ENCODE data around the gene ACSL6.

The ACSL6 gene

DNA sequence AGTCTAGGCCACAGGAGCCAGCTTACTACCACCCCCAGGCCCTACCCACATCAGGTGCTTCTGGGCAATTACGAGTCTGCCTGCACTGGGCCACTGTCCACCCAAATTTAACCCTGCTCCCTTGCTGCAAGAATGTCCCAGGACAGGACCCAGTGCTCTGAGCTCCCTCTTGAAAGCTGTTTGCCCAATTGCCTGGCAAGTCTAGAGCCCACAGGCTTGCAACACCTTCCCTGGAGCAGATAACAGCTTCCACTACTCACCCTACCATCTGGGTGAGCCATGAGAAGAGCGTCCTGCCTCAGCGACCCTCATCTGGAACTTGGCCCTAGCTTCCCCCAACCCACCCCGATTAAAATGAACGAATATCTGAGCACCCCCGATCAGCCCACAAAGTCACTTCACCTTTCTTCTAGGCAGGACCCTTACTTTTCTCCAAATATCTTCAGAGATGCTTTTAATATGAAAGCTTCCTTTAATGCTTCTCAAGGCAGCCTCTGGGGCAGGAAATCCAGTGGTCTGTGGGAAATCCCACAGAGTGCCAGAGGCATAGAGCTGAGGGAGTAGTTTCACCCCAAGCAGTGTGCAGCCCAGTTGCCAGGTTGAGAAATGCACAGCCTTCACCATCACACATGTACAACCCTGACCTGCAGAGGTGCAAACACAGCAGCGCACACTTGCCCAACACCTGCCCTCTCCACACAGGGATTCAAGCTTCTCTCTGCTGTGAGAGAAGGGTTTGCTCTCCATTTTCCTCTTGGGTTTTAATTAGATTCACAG is 10.6 kb downstream of the ACSL6 start:
- ChIA-PET CTCF (interaction anchor here (0.6 to 0.7 kb wide), 4 partner anchors 11 to 411 kb away, joined by 3 read pairs; partner anchors contain the start of gene ACSL6), POLR2A (no interaction called here)
- H3K4me3 ChIP-seq (ENCODE audit: low read depth, low read length), result no peak overlapping the region
- no peaks in the 10 kb centered on the region for H3K9me3 ChIP-seq (ENCODE audit: control insufficient read depth, insufficient read depth, low read depth, low read length)
- TF ChIP-seq ZSCAN30 (tag by site-specific recombination; IDR thresholded peaks at IDR 0.05), result no peak
- TF ChIP-seq, protein P1, sequence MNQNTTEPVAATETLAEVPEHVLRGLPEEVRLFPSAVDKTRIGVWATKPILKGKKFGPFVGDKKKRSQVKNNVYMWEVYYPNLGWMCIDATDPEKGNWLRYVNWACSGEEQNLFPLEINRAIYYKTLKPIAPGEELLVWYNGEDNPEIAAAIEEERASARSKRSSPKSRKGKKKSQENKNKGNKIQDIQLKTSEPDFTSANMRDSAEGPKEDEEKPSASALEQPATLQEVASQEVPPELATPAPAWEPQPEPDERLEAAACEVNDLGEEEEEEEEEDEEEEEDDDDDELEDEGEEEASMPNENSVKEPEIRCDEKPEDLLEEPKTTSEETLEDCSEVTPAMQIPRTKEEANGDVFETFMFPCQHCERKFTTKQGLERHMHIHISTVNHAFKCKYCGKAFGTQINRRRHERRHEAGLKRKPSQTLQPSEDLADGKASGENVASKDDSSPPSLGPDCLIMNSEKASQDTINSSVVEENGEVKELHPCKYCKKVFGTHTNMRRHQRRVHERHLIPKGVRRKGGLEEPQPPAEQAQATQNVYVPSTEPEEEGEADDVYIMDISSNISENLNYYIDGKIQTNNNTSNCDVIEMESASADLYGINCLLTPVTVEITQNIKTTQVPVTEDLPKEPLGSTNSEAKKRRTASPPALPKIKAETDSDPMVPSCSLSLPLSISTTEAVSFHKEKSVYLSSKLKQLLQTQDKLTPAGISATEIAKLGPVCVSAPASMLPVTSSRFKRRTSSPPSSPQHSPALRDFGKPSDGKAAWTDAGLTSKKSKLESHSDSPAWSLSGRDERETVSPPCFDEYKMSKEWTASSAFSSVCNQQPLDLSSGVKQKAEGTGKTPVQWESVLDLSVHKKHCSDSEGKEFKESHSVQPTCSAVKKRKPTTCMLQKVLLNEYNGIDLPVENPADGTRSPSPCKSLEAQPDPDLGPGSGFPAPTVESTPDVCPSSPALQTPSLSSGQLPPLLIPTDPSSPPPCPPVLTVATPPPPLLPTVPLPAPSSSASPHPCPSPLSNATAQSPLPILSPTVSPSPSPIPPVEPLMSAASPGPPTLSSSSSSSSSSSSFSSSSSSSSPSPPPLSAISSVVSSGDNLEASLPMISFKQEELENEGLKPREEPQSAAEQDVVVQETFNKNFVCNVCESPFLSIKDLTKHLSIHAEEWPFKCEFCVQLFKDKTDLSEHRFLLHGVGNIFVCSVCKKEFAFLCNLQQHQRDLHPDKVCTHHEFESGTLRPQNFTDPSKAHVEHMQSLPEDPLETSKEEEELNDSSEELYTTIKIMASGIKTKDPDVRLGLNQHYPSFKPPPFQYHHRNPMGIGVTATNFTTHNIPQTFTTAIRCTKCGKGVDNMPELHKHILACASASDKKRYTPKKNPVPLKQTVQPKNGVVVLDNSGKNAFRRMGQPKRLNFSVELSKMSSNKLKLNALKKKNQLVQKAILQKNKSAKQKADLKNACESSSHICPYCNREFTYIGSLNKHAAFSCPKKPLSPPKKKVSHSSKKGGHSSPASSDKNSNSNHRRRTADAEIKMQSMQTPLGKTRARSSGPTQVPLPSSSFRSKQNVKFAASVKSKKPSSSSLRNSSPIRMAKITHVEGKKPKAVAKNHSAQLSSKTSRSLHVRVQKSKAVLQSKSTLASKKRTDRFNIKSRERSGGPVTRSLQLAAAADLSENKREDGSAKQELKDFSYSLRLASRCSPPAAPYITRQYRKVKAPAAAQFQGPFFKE (tag by site-specific recombination; IDR thresholded peaks at IDR 0.05; ENCODE audit: borderline replicate concordance), result no peak
- no peak for TF ChIP-seq YY2 (tag by site-specific recombination; IDR thresholded peaks at IDR 0.05)
- no peak for TF ChIP-seq ZNF629 (tag by site-specific recombination; IDR thresholded peaks at IDR 0.05)
- no peak for TF ChIP-seq GFI1B (tag by site-specific recombination; IDR thresholded peaks at IDR 0.05)
- TF ChIP-seq ZBTB7A (tag by site-specific recombination; IDR thresholded peaks at IDR 0.05; ENCODE audit: low read depth), result no peak
- no peak for TF ChIP-seq ZNF169 (tag by site-specific recombination; IDR thresholded peaks at IDR 0.05)
- TF ChIP-seq ZNF138 (tag by site-specific recombination; IDR thresholded peaks at IDR 0.05; ENCODE audit: borderline replicate concordance), result no peak
- TF ChIP-seq, protein P2, sequence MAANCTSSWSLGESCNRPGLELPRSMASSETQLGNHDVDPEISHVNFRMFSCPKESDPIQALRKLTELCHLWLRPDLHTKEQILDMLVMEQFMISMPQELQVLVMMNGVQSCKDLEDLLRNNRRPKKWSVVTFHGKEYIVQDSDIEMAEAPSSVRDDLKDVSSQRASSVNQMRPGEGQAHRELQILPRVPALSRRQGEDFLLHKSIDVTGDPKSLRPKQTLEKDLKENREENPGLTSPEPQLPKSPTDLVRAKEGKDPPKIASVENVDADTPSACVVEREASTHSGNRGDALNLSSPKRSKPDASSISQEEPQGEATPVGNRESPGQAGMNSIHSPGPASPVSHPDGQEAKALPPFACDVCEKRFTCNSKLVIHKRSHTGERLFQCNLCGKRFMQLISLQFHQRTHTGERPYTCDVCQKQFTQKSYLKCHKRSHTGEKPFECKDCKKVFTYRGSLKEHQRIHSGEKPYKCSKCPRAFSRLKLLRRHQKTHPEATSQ (tag by site-specific recombination; IDR thresholded peaks at IDR 0.05), result no peak
- no peak for TF ChIP-seq ZNF701 (tag by site-specific recombination; IDR thresholded peaks at IDR 0.05)
- no peak for TF ChIP-seq ZNF114 (tag by site-specific recombination; IDR thresholded peaks at IDR 0.05)
- TF ChIP-seq ZNF560 (tag by site-specific recombination; IDR thresholded peaks at IDR 0.05; ENCODE audit: borderline replicate concordance), result no peak
- TF ChIP-seq PRDM1 (tag by site-specific recombination; IDR thresholded peaks at IDR 0.05), result no peak
- no peak for TF ChIP-seq ZNF174 (tag by site-specific recombination; IDR thresholded peaks at IDR 0.05)
- TF ChIP-seq, protein P3, sequence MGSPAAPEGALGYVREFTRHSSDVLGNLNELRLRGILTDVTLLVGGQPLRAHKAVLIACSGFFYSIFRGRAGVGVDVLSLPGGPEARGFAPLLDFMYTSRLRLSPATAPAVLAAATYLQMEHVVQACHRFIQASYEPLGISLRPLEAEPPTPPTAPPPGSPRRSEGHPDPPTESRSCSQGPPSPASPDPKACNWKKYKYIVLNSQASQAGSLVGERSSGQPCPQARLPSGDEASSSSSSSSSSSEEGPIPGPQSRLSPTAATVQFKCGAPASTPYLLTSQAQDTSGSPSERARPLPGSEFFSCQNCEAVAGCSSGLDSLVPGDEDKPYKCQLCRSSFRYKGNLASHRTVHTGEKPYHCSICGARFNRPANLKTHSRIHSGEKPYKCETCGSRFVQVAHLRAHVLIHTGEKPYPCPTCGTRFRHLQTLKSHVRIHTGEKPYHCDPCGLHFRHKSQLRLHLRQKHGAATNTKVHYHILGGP (tag by site-specific recombination; IDR thresholded peaks at IDR 0.05), result no peak
- TF ChIP-seq BCL11B (tag by site-specific recombination; IDR thresholded peaks at IDR 0.05; ENCODE audit: low read depth), result no peak
- no peak for TF ChIP-seq ZNF184 (tag by site-specific recombination; IDR thresholded peaks at IDR 0.05)
- no peak for TF ChIP-seq RBAK (tag by site-specific recombination; IDR thresholded peaks at IDR 0.05)
- TF ChIP-seq WT1 (tag by site-specific recombination; IDR thresholded peaks at IDR 0.05), result no peak
- TF ChIP-seq MZF1 (tag by site-specific recombination; IDR thresholded peaks at IDR 0.05; ENCODE audit: borderline replicate concordance), result no peak
- no peaks in the 10 kb centered on the region for H3K4me1 ChIP-seq (ENCODE audit: control insufficient read depth, insufficient read depth, low read length)
- H3K36me3 ChIP-seq (ENCODE audit: control insufficient read depth in 2 of 2, insufficient read depth in 1 of 2, low read length in 2 of 2), result no peaks in the 10 kb centered on the region
- no peak overlapping the region for H3K27ac ChIP-seq (ENCODE audit: extremely low read depth, low read depth, low read length)

All from HEK293 (cell line).